Pancreas (tissue), 10 donors: ENCODE measurements around the gene CDCP1. TPM values are rescaled to one million over a fixed set of nuclear protein-coding genes. Genes with fewer than 3 reads are reported as not detected.
A peak's percentile ranks its signal among the peaks of the same experiment; 100 is the strongest.

ENCODE experiments used
- ATAC-seq, 4 donors: fragments of 200-7000 bp; cut with Tn5 transposase; one replicate each; pipeline versions ENCODE4 v1.8.0 to v1.9.1; 2020; ENCODE audit warnings: mild to moderate bottlenecking in 4 of 4, moderate library complexity in 4 of 4
- DNase-seq, 6 donors: peaks; one replicate each; pipeline ENCODE4 v3.0.0-alpha.2; 2020
- FAIRE-seq: peaks from 2 replicates; lab custom pipeline; 2012; peaks lifted over from hg19 to GRCh38; lab: Jason Lieb, UNC
- H3K27ac ChIP-seq, 4 donors: fragments of 200-600 bp; sonication (generic); 1 replicate in 3 of 4; 2 replicates in 1 of 4; pipeline versions ENCODE4 v1.5.0 to v1.8.0; 2020
- H3K27me3 ChIP-seq, 4 donors: fragments of 200-600 bp; one replicate each; pipeline ENCODE4 v1.8.0; 2021
- H3K36me3 ChIP-seq, 3 donors: fragments of 200-600 bp; sonication (generic) in 1 of 3; one replicate each; pipeline versions ENCODE4 v1.5.0 to v1.8.0; 2020 to 2021
- H3K4me1 ChIP-seq, 3 donors: fragments of 200-600 bp; one replicate each; pipeline ENCODE4 v1.8.0; 2021
- H3K4me3 ChIP-seq, 4 donors: fragments of 200-600 bp; sonication (generic) in 2 of 4; one replicate each; pipeline versions ENCODE4 v1.5.0 to v1.8.0; 2020 to 2021
- H3K9me3 ChIP-seq, 4 donors: fragments of 200-600 bp; one replicate each; pipeline ENCODE4 v1.8.0; 2021
- CTCF ChIP-seq, 4 donors: fragments of 200-600 bp; sonication (generic) in 3 of 4; IDR thresholded peaks; one replicate each; pipeline versions ENCODE4 v1.5.0 to v1.8.0; 2021; ENCODE audit warnings: antibody characterized with exemption in 4 of 4
- WGBS, 2 donors: extraction: QIAGEN DNeasy Blood & Tissue Kit; methylation state at CpG; one replicate each; pipeline ENCODE4 v1.1.7; 2013; 5-methylcytosine and 5-hydroxymethylcytosine counted together
- intact Hi-C, 3 donors: fragments of 100-400 bp; cut with DNase I; formaldehyde crosslinking; loops; one replicate each; pipeline versions ENCODE4 v1.11.1 to v1.14.2; 2022
- polyA plus RNA-seq, 2 donors: library from polyadenylated mRNA; stranded (reverse); fragments of 200-250 nt; gene quantifications; one replicate each; pipeline ENCODE4 v1.2.3, GENCODE V29; 2013
- total RNA-seq, 6 donors: library from RNA; stranded (reverse); fragmentation: NEBNext Ultra II Directional in 4 of 6; extraction: Animal tissue kit (Norgen Biotek cat#: 25700) in 4 of 6; gene quantifications; one replicate each; pipeline versions ENCODE4 v1.2.1 to v1.2.4, GENCODE V29; 2021 to 2023
- donor health status: healthy with polysubstance abuse.
- donor health status: DM: no; HTN: no; CAD: no; lungs with moderate emphysema.
- donor health status: DM: no; HTN: no; CAD: no.
- donor health status: control.
- donor health status: control.
- donor health status: Bipolar disorder and iron deficiency.
- donor health status: DM: yes; HTN: yes; CAD: no.
- donor health status: DM: no; HTN: no; CAD: no.
- donor health status: DM: no; HTN: no; CAD: no.
- donor health status: DM: yes; HTN: yes; CAD: no.

Gene CDCP1
- total and polyA plus RNA-seq, 8 donors, result 3.4 to 22.2 (median 9.2) TPM

DNA sequence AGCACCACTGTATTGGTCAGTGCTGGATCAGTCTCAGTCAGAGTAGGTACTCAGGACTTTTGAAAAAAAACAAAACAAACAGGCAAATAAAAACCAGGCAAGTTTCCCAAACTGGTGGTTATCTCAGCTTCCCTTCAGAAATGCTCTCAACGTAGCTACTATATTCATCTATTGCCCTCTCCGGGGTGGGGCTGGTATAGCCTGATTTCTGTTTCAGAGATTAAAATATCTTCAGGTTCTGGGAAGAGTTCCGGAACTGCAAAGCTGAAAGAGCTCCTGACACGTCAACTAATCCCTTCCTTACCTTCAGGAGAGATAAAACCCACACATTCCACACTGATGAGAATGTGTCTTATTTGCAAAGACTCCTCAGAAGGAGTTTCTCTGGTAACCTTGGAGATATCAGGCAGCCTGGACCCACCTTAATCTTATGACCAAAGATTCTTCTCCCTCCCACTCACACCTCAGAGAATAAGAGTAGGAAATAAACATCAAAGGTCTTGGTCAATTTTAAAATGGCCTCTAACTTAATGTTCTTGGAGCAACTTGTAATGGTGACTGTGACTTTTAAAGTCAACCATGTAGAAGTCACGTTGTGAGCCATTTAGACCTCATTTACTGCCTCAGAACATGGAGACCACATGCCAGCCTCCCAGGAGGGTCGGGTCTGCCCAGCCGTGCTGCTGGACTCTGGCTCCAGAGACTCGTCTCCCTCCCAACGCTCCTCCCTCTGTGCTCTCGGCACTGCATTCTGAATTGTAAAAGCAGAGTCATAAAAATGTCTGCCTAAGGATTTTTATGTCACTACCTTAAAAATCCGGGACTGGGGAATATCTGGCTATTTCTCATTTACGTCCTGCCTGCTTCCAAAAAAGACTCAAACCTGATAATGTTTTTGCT lies 53.8 kb downstream of the CDCP1 start:
- DNase-seq, result no peak
- 47 to 56% methylated on average over 12 of the region's 12 CpGs for WGBS, 2 donors
- Histone ChIP-seq H3K4me3 (no peak overlapping the region), H3K36me3 (peaks cover 0 to 17% (median 0%) of the 10 kb centered on the region in 3 donors), H3K9me3 (no peaks in the 10 kb centered on the region), H3K4me1 (peaks cover 16 to 29% (median 22%) of the 10 kb centered on the region in 3 donors), H3K27ac (peak overlapping the region in 2 of 4 donors; percentile 6 to 9), H3K27me3 (no peaks in the 10 kb centered on the region)
- peak in 2 of 4 donors; percentile 8 to 21 for ATAC-seq
- no peak for FAIRE-seq
- intact Hi-C loops, result no loop called here
- TF ChIP-seq CTCF (IDR thresholded peaks at IDR 0.05), result no peak

DNA sequence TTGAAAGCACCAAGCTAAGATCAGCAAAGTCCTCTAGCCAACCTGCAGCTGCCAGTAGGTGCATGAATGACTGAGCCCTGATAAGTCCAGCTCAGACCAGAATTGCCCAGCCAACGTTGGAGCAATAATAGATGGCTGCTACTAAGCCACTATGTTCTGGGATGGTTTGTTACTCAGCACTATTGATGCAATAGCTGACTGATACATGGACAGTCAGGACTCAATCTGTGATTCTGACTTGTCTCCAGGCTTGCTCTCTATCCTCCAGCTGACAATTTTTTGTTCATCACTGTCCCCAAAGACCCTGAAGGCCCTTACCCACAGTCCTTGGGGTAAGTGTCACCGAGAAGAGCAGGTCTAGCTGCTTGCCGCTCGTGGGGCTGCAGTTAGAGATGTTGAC lies 55.3 kb downstream of the CDCP1 start:
- ATAC-seq (no peak), DNase-seq (no peak), FAIRE-seq (no peak)
- Histone ChIP-seq H3K27me3 (no peaks in the 10 kb centered on the region), H3K4me3 (no peak overlapping the region), H3K36me3 (peaks cover 0 to 17% (median 0%) of the 10 kb centered on the region in 3 donors), H3K9me3 (no peaks in the 10 kb centered on the region), H3K27ac (no peak overlapping the region), H3K4me1 (peaks cover 16 to 29% (median 22%) of the 10 kb centered on the region in 3 donors)
- 90 to 95% methylated on average over 4 of the region's 4 CpGs for WGBS, 2 donors
- TF ChIP-seq CTCF (IDR thresholded peaks at IDR 0.05), result no peak
- intact Hi-C loops, result no loop called here

DNA sequence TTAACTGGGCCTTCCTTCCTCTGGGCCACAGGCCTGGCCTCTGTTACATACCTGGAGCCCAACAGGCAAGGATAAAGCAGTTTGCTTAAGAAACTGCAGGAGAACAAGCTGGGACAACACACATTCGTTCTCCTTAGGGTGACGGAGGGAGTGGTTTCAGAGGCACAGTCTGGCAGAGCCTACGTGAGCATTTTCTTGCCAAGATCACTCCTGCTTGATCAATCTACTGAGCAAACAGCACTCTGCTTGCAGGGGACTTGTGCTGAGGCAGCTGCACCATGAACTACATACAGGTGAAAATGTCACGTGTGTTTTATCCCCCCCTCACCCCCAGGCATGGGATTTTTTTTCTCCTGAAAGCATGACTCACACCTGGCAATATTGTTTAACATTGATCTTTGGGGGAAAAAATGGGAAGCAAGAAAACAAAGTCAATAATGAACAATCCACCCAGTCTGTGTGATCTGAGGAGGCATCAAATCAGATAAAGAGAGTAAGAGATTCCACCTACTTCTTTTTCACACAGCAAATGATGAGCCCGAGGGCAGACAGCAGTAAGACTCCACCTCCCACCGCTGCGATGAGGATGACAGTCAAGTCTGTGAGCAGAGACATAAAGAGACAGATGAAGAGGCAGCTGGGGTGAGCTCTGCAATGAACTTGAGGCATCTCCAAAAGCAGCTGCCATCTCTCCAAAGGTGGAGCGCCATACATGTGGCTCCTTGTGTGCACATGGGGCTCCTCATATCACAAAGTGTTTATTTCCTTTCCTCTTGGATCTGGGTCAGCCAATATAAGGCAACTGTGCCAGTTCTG lies 57.4 kb downstream of the CDCP1 start:
- no peak overlapping the region for H3K4me3 ChIP-seq
- H3K36me3 ChIP-seq, result peaks cover 0 to 17% (median 0%) of the 10 kb centered on the region in 3 donors
- intact Hi-C loops, result no loop called here
- H3K4me1 ChIP-seq, result peaks cover 16 to 29% (median 22%) of the 10 kb centered on the region in 3 donors
- WGBS, 2 donors, result 23 to 24% methylated on average over 8 of the region's 8 CpGs
- DNase-seq (peak in 5 of 6 donors; percentile 74 to 92 (median 87)), FAIRE-seq (no peak), ATAC-seq (peak; percentile 92 to 97 (median 96))
- no peaks in the 10 kb centered on the region for H3K9me3 ChIP-seq
- no peak for TF ChIP-seq CTCF (IDR thresholded peaks at IDR 0.05)
- H3K27me3 ChIP-seq, result no peaks in the 10 kb centered on the region
- peak overlapping the region; percentile 43 to 69 (median 56) for H3K27ac ChIP-seq

DNA sequence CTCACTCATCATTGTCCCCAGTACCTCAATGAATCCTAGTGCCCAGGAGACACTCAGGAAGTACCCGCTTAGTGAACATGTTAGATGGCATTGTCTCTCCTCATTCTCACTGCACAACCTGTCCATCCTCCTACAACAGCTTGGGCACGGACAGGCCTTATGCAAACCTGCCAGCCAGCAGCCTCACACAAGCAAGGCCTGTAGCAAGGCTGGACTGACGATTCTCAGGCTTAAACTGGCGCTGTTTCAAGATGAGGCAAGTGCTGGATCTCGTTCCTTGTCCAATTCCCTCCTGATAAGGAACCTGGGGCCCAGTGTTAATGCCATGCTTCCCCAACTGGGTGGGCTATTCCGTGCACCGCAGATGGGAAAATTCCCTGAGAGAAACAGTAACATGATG lies 59.0 kb downstream of the CDCP1 start:
- no peak for FAIRE-seq
- WGBS, 2 donors, result 64 to 66% methylated on average over 7 of the region's 7 CpGs
- Histone ChIP-seq H3K36me3 (peaks cover 0 to 19% (median 0%) of the 10 kb centered on the region in 3 donors), H3K4me3 (no peak overlapping the region), H3K4me1 (peaks cover 16 to 24% (median 17%) of the 10 kb centered on the region in 3 donors), H3K27ac (no peak overlapping the region), H3K27me3 (no peaks in the 10 kb centered on the region), H3K9me3 (no peaks in the 10 kb centered on the region)
- no peak for TF ChIP-seq CTCF (IDR thresholded peaks at IDR 0.05)
- intact Hi-C loops, result no loop called here
- no peak for ATAC-seq
- no peak for DNase-seq
